Tibial nerve (tissue), 4 donors: ENCODE results near the gene STARD8. TPM values are rescaled to one million over a fixed set of nuclear protein-coding genes. Genes with fewer than 3 reads are reported as not detected.

Experiments used
- DNase-seq, 2 donors: peaks; one replicate each; pipeline ENCODE4 v3.0.0-alpha.2; 2019; ENCODE audit warnings: low spot score in 2 of 2
- H3K27ac ChIP-seq, 4 donors: fragments of 200-600 bp; sonication (generic) in 3 of 4; one replicate each; pipeline ENCODE4 v1.5.1; 2017 to 2019; ENCODE audit warnings: mild to moderate bottlenecking in 1 of 4
- H3K27me3 ChIP-seq, 2 donors: fragments of 200-600 bp; sonication (generic) in 1 of 2; one replicate each; pipeline versions ENCODE4 v1.5.1 to v1.6.0; 2017 to 2019
- H3K36me3 ChIP-seq, 3 donors: fragments of 200-600 bp; sonication (generic); one replicate each; pipeline ENCODE4 v1.5.1; 2018 to 2019
- H3K4me1 ChIP-seq, 4 donors: fragments of 200-600 bp; sonication (generic) in 3 of 4; one replicate each; pipeline ENCODE4 v1.5.1; 2017 to 2019
- H3K4me3 ChIP-seq, 4 donors: fragments of 200-600 bp; sonication (generic) in 3 of 4; one replicate each; pipeline ENCODE4 v1.5.1; 2017 to 2019; ENCODE audit warnings: mild to moderate bottlenecking in 1 of 4, moderate library complexity in 1 of 4
- H3K9me3 ChIP-seq, 4 donors: fragments of 200-600 bp; sonication (generic) in 3 of 4; one replicate each; pipeline ENCODE4 v1.5.1; 2017 to 2019
- EP300 ChIP-seq, 2 donors: sonication (generic); formaldehyde crosslinking; IDR thresholded peaks; one replicate each; pipeline ENCODE4 v1.6.1; 2017; ENCODE audit warnings: antibody characterized with exemption in 2 of 2, mild to moderate bottlenecking in 1 of 2
- POLR2A ChIP-seq, 2 donors: fragments of 450-650 bp; IDR thresholded peaks; one replicate each; pipeline ENCODE4 v1.6.1; 2017; ENCODE audit warnings: antibody characterized with exemption in 2 of 2, mild to moderate bottlenecking in 2 of 2, moderate library complexity in 2 of 2
- WGBS, 2 donors: methylation state at CpG; one replicate each; pipeline ENCODE4 v1.1.5; 2018; 5-methylcytosine and 5-hydroxymethylcytosine counted together
- total RNA-seq, 4 donors: library from RNA; depleted of rRNA; stranded (reverse); fragments of >200 nt; gene quantifications; one replicate each; pipeline ENCODE4 v1.1.0, GENCODE V29; 2016
- TF ChIP-seq, protein P1 (sequence below), 5 experiments: fragments of 200-600 bp in 3 of 5; fragments of 450-650 bp in 2 of 5; sonication (generic) in 3 of 5; IDR thresholded peaks; one replicate each; pipeline ENCODE4 v1.5.1; 2016 to 2019; ENCODE audit warnings: antibody characterized with exemption in 5 of 5, mild to moderate bottlenecking in 3 of 5, moderate library complexity in 2 of 5

STARD8 gene
- total RNA-seq, 4 donors from 2014 or later: 20.7 to 30.8 (median 22.0) TPM

DNA sequence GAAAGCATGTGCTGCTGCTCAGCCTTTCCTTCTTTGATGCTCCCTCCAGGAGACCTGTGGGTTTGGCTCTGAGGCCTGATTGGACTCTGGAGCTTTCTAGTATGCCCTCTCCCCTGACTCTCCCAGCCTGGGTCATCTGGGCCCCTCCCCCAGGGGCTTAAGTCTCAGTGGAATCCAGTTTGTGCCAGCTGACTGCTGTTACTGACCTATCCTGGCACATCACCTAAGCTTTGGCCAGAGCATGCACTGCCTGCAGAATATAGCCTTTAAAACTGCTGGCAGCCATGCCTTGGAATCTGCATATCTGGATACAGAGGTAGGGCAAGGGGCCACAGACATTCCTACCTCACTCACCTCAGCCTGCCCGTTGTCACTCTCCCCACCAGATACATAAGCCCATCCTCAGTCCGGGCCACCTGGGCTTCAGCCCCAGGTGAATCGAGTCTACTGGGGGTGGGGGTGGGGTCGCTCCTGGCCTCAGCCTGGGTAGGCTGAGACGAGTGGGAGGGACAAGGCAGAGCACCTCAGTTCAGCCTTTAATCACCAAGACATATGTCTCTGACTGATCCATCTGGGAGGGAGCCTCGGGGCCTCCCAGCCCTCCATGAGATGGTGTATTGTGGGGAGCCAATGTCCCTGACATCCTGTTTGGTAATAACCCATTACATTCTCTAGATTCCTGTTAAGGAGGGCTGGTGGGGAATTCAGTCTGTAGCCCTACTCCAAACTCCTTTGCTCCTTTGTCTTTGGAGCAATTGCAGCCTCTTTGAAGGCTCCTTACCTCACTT lies 61.2 kb downstream of the STARD8 start:
- no peak for DNase-seq
- TF ChIP-seq, protein P1, sequence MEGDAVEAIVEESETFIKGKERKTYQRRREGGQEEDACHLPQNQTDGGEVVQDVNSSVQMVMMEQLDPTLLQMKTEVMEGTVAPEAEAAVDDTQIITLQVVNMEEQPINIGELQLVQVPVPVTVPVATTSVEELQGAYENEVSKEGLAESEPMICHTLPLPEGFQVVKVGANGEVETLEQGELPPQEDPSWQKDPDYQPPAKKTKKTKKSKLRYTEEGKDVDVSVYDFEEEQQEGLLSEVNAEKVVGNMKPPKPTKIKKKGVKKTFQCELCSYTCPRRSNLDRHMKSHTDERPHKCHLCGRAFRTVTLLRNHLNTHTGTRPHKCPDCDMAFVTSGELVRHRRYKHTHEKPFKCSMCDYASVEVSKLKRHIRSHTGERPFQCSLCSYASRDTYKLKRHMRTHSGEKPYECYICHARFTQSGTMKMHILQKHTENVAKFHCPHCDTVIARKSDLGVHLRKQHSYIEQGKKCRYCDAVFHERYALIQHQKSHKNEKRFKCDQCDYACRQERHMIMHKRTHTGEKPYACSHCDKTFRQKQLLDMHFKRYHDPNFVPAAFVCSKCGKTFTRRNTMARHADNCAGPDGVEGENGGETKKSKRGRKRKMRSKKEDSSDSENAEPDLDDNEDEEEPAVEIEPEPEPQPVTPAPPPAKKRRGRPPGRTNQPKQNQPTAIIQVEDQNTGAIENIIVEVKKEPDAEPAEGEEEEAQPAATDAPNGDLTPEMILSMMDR (IDR thresholded peaks at IDR 0.05): no peak
- TF ChIP-seq POLR2A (IDR thresholded peaks at IDR 0.05) (no peak), EP300 (IDR thresholded peaks at IDR 0.05) (no peak)
- no peak overlapping the region for H3K4me3 ChIP-seq
- no peaks in the 10 kb centered on the region for H3K9me3 ChIP-seq
- 52% methylated on average over 6 of the region's 6 CpGs; no CpG with 5 or more reads in 1 of the 2 donors for WGBS, 2 donors
- H3K27ac ChIP-seq: no peak overlapping the region
- peaks cover 0 to 10% (median 0%) of the 10 kb centered on the region in 4 donors for H3K4me1 ChIP-seq
- no peaks in the 10 kb centered on the region for H3K36me3 ChIP-seq
- no peaks in the 10 kb centered on the region for H3K27me3 ChIP-seq

DNA sequence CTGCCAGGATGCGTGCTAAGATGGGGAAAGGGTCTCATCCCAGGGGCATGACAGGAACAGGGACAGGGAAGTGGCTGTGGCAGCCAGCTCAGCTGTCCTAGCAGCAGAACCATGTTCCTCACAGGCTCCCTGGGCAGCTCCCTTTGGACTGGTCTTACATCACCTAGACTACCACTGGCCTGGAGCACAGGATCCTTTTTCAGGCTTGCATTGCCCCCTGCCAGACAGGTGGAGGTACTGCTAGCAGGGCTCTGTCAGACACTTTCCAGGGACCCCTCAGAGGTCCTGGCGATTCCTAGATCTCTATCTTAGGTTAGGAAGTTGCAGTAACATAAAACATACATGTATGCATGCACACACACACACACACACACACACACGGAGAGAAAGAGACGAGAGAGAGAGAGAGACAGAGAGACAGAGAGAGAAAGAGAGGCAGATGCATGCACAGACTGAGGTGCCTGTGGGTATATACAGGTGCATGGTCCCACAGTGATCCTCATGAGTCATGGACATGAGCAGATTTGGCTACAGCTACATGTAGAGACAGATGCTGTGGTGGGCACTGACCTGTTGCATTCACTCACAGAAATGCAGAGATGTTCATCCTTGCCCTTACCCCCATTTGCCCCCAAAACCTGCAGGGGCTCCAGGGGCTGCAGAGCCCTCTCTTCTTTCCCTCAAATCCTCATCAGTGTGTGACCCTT lies 63.6 kb downstream of the STARD8 start:
- Histone ChIP-seq H3K4me3 (no peak overlapping the region), H3K27me3 (no peaks in the 10 kb centered on the region), H3K9me3 (no peaks in the 10 kb centered on the region), H3K4me1 (peaks cover 0 to 9% (median 0%) of the 10 kb centered on the region in 4 donors), H3K27ac (no peak overlapping the region), H3K36me3 (peaks cover 0 to 9% (median 0%) of the 10 kb centered on the region in 3 donors)
- WGBS, 2 donors: 45 to 76% methylated on average over 2 to 4 of the region's 4 CpGs
- no peak for TF ChIP-seq POLR2A (IDR thresholded peaks at IDR 0.05)
- TF ChIP-seq, protein P1 (IDR thresholded peaks at IDR 0.05): peak in 4 of 5 experiments; percentile 21 to 71 (median 49)
- DNase-seq: peak in 1 of 2 donors; percentile 28

DNA sequence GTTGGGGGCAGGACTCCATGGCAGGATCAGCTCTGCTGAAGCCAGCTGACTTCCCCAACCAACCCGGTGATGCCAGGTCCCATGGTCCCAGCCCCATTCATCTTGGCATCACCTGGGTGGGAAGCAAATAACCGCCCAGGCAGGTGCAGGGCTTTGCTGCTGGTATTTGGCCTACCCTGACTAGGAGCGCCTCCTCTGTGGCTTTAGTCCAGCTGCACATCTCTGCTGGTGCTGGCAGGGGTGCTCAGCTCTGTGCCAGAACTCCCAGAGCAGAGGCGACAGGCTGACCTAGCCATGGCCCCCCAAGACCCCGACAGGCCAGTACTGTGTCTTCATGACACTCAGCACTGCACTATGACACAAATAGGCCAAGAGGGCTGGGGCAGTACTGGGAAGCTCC lies 64.4 kb downstream of the STARD8 start:
- DNase-seq: no peak
- H3K27ac ChIP-seq: no peak overlapping the region
- no peaks in the 10 kb centered on the region for H3K27me3 ChIP-seq
- H3K9me3 ChIP-seq: no peaks in the 10 kb centered on the region
- peaks cover 0 to 9% (median 0%) of the 10 kb centered on the region in 4 donors for H3K4me1 ChIP-seq
- WGBS, 2 donors: 45% methylated on average over 1 of the region's 5 CpGs; no CpG with 5 or more reads in 1 of the 2 donors
- no peak overlapping the region for H3K4me3 ChIP-seq
- TF ChIP-seq POLR2A (IDR thresholded peaks at IDR 0.05) (no peak), EP300 (IDR thresholded peaks at IDR 0.05) (no peak)
- TF ChIP-seq, protein P1 (IDR thresholded peaks at IDR 0.05): no peak
- H3K36me3 ChIP-seq: peaks cover 0 to 17% (median 0%) of the 10 kb centered on the region in 3 donors

DNA sequence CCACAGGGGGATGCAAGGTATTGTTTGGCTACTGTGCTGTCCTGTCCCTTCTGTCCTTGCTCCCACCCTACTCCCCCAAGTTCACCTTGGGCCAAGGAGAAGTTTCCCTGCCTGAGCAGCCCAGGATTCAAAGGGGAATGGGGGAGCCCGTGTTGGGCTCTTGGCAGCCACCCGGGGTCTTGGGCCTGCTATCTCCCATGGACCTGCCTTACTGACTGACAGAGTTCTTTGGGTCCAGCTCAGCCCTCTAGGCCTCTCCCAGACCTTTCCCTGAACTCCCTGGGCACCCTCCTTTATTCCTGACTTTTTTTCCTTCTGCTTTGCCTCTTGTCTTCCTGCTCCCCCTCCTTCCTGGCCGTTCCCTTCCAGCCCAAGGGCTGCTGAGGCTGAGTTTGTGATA lies 67.4 kb downstream of the STARD8 start:
- H3K36me3 ChIP-seq: peaks cover 0 to 36% (median 0%) of the 10 kb centered on the region in 3 donors
- no peaks in the 10 kb centered on the region for H3K27me3 ChIP-seq
- no peak for DNase-seq
- no peaks in the 10 kb centered on the region for H3K9me3 ChIP-seq
- no peak overlapping the region for H3K4me3 ChIP-seq
- 81 to 89% methylated on average over 3 of the region's 3 CpGs for WGBS, 2 donors
- H3K4me1 ChIP-seq: no peaks in the 10 kb centered on the region
- no peak for TF ChIP-seq EP300 (IDR thresholded peaks at IDR 0.05)
- TF ChIP-seq, protein P1 (IDR thresholded peaks at IDR 0.05): no peak
- no peak for TF ChIP-seq POLR2A (IDR thresholded peaks at IDR 0.05)
- H3K27ac ChIP-seq: no peak overlapping the region

DNA sequence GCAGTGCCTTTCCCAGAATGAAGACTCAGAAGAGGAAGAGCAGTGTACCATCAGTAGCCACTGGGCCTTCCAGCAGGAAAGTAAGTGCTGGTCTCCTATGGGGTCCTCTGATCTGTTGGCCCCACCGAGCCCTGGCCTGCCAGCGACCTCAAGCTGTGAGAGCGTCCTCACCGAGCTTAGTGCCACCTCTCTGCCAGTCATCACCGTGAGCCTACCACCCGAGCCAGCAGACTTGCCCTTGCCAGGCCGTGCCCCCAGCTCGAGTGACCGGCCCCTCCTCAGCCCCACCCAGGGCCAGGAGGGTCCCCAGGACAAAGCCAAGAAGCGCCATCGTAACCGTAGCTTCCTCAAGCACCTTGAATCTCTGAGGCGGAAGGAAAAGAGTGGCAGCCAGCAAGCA lies 69.7 kb downstream of the STARD8 start:
- peaks cover 0 to 57% (median 0%) of the 10 kb centered on the region in 3 donors for H3K36me3 ChIP-seq
- peaks cover 0 to 3% of the 10 kb centered on the region in 2 donors for H3K27me3 ChIP-seq
- no peak for TF ChIP-seq POLR2A (IDR thresholded peaks at IDR 0.05)
- no peak for TF ChIP-seq EP300 (IDR thresholded peaks at IDR 0.05)
- TF ChIP-seq, protein P1 (IDR thresholded peaks at IDR 0.05): no peak
- no peaks in the 10 kb centered on the region for H3K9me3 ChIP-seq
- H3K4me1 ChIP-seq: no peaks in the 10 kb centered on the region
- WGBS, 2 donors: 83 to 88% methylated on average over 2 to 13 of the region's 13 CpGs
- H3K4me3 ChIP-seq: no peak overlapping the region
- H3K27ac ChIP-seq: no peak overlapping the region
- DNase-seq: no peak
